Measurements from ENCODE around the gene MATCAP1. TPM values are rescaled to one million over a fixed set of nuclear protein-coding genes. Genes with fewer than 3 reads are reported as not detected.

Gene MATCAP1
- total and polyA plus RNA-seq, 2 of the 13 experiments (the other 11 are each of a cell fraction or from before 2014, with no cell fraction given), result 11.2 to 24.5 TPM

DNA sequence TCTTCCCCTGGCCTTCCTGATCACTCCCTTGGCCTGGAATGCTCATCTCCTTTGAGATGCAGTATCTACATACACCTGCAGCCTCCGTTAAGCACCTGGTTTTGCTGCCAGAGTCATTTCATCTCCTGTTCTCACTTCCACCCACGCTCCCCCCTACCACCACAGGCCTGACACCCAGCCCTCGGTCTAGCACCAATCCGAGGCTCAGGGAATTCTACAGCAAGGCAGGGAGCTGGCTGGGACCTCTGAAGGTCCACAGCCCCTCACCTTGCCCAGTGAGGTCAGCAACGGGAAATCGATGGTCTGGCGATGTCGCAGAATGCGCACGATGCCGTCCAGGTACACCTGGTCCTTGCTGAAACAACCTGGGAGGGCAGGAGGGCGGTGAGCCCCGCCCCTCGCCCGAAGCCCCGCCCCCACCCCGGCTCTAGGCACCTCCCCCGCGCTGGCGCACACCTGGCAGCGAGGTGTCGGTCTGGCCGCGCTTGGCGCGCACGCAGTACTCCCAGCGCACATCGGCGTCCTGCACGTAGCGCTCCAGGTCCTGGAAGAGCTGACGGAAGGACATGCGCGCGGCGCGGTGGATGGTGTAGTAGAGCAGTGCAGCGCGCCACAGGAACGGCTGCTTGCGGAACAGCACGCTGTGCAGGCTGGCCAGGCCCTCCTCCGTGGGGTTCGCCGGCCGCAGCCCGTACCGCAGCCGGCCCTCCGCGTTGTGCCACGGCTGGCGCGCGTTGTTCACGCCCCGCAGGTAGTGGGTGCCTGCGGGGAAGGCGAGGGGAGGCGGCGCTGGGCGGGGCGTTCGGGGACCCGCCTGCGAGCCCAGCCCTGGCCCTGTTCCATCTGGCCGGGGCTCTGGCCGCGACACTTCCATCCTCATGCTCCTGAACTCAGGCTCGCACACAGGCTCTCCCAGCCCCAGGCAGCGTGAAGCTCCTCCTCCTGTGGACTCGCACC, 5.7 kb downstream of the MATCAP1 start (continued):
- TF ChIP-seq, protein P1, sequence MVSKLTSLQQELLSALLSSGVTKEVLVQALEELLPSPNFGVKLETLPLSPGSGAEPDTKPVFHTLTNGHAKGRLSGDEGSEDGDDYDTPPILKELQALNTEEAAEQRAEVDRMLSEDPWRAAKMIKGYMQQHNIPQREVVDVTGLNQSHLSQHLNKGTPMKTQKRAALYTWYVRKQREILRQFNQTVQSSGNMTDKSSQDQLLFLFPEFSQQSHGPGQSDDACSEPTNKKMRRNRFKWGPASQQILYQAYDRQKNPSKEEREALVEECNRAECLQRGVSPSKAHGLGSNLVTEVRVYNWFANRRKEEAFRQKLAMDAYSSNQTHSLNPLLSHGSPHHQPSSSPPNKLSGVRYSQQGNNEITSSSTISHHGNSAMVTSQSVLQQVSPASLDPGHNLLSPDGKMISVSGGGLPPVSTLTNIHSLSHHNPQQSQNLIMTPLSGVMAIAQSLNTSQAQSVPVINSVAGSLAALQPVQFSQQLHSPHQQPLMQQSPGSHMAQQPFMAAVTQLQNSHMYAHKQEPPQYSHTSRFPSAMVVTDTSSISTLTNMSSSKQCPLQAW (CRISPR knock-in tag; IDR thresholded peaks at IDR 0.05), result peak; percentile 30; the same call in 1 of the 2 replicates
- no peak for TF ChIP-seq ZNF3 (CRISPR knock-in tag; IDR thresholded peaks at IDR 0.05)
- TF ChIP-seq ZNF83 (CRISPR knock-in tag; IDR thresholded peaks at IDR 0.05; ENCODE audit: borderline replicate concordance), result peak; percentile 92; the same call in 1 of the 2 replicates
- TF ChIP-seq NCOR1 (IDR thresholded peaks at IDR 0.05; ENCODE audit: borderline replicate concordance, low read length), result no peak
- TF ChIP-seq ZNF546 (CRISPR knock-in tag; conservative IDR thresholded peaks at IDR 0.05), result no peak
- TF ChIP-seq ELF4 (CRISPR knock-in tag; IDR thresholded peaks at IDR 0.05; ENCODE audit: borderline replicate concordance), result no peak
- no peak for TF ChIP-seq ZNF496 (CRISPR knock-in tag; IDR thresholded peaks at IDR 0.05; ENCODE audit: insufficient replicate concordance)
- TF ChIP-seq, protein P2, sequence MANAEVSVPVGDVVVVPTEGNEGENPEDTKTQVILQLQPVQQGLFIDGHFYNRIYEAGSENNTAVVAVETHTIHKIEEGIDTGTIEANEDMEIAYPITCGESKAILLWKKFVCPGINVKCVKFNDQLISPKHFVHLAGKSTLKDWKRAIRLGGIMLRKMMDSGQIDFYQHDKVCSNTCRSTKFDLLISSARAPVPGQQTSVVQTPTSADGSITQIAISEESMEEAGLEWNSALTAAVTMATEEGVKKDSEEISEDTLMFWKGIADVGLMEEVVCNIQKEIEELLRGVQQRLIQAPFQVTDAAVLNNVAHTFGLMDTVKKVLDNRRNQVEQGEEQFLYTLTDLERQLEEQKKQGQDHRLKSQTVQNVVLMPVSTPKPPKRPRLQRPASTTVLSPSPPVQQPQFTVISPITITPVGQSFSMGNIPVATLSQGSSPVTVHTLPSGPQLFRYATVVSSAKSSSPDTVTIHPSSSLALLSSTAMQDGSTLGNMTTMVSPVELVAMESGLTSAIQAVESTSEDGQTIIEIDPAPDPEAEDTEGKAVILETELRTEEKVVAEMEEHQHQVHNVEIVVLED (CRISPR knock-in tag; IDR thresholded peaks at IDR 0.05; ENCODE audit: borderline replicate concordance), result peak; percentile 88
- TF ChIP-seq ZNF549 (CRISPR knock-in tag; IDR thresholded peaks at IDR 0.05), result no peak
- no peak for TF ChIP-seq ZNF460 (CRISPR knock-in tag; IDR thresholded peaks at IDR 0.05; ENCODE audit: borderline replicate concordance)
- no peak for TF ChIP-seq CC2D1A (CRISPR knock-in tag; IDR thresholded peaks at IDR 0.05)
- TF ChIP-seq, protein P3, sequence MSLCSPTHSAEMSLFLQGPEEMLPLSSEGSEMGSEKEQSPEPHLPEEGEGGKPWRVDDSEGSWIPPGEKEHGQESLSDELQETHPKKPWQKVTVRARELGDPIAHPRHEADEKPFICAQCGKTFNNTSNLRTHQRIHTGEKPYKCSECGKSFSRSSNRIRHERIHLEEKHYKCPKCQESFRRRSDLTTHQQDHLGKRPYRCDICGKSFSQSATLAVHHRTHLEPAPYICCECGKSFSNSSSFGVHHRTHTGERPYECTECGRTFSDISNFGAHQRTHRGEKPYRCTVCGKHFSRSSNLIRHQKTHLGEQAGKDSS (CRISPR knock-in tag; IDR thresholded peaks at IDR 0.05; ENCODE audit: borderline replicate concordance, low read depth), result 0 out of 2 replicates have a peak, but pooled peaks have one; percentile 54
- TF ChIP-seq, protein P4, sequence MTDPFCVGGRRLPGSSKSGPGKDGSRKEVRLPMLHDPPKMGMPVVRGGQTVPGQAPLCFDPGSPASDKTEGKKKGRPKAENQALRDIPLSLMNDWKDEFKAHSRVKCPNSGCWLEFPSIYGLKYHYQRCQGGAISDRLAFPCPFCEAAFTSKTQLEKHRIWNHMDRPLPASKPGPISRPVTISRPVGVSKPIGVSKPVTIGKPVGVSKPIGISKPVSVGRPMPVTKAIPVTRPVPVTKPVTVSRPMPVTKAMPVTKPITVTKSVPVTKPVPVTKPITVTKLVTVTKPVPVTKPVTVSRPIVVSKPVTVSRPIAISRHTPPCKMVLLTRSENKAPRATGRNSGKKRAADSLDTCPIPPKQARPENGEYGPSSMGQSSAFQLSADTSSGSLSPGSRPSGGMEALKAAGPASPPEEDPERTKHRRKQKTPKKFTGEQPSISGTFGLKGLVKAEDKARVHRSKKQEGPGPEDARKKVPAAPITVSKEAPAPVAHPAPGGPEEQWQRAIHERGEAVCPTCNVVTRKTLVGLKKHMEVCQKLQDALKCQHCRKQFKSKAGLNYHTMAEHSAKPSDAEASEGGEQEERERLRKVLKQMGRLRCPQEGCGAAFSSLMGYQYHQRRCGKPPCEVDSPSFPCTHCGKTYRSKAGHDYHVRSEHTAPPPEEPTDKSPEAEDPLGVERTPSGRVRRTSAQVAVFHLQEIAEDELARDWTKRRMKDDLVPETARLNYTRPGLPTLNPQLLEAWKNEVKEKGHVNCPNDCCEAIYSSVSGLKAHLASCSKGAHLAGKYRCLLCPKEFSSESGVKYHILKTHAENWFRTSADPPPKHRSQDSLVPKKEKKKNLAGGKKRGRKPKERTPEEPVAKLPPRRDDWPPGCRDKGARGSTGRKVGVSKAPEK (CRISPR knock-in tag; IDR thresholded peaks at IDR 0.05; ENCODE audit: borderline replicate concordance), result no peak
- peak; percentile 84 for TF ChIP-seq MYC (CRISPR knock-in tag; IDR thresholded peaks at IDR 0.05; ENCODE audit: borderline replicate concordance)
- peak; percentile 73 for TF ChIP-seq AGO2 (optimal IDR thresholded peaks at IDR 0.05; ENCODE audit: low read depth, low read length)
- TF ChIP-seq, protein P5, sequence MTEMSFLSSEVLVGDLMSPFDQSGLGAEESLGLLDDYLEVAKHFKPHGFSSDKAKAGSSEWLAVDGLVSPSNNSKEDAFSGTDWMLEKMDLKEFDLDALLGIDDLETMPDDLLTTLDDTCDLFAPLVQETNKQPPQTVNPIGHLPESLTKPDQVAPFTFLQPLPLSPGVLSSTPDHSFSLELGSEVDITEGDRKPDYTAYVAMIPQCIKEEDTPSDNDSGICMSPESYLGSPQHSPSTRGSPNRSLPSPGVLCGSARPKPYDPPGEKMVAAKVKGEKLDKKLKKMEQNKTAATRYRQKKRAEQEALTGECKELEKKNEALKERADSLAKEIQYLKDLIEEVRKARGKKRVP (CRISPR knock-in tag; IDR thresholded peaks at IDR 0.05), result no peak
- TF ChIP-seq HDAC2 (CRISPR knock-in tag; IDR thresholded peaks at IDR 0.05), result peak; percentile 83
- TF ChIP-seq, protein P6, sequence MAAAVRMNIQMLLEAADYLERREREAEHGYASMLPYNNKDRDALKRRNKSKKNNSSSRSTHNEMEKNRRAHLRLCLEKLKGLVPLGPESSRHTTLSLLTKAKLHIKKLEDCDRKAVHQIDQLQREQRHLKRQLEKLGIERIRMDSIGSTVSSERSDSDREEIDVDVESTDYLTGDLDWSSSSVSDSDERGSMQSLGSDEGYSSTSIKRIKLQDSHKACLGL (CRISPR knock-in tag; IDR thresholded peaks at IDR 0.05), result peak; percentile 82
- TF ChIP-seq PRPF4 (IDR thresholded peaks at IDR 0.05; ENCODE audit: low read depth, low read length, poor library complexity, severe bottlenecking), result no peak

All from HepG2 (cell line).